Amniotic stem cell (primary cell): Measurements from ENCODE around the gene POPDC3.
"Not testable (repeated sequence)": the region's sequence is repeated elsewhere in the genome, so short reads cannot be mapped to it uniquely, and the experiment has no call there.

Experiments
- DNase-seq: peaks from one replicate; lab custom pipeline; 2025; lab: John Stamatoyannopoulos, UW

Gene POPDC3, protein sequence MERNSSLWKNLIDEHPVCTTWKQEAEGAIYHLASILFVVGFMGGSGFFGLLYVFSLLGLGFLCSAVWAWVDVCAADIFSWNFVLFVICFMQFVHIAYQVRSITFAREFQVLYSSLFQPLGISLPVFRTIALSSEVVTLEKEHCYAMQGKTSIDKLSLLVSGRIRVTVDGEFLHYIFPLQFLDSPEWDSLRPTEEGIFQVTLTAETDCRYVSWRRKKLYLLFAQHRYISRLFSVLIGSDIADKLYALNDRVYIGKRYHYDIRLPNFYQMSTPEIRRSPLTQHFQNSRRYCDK

GRCh38 chr6:105179244-105180065 is at the start of gene POPDC3:
POPDC3 (minus strand) TSS chr6:105180014; CDS start chr6:105161909, 18,105 bp downstream.
- DNase-seq: no peak

DNA sequence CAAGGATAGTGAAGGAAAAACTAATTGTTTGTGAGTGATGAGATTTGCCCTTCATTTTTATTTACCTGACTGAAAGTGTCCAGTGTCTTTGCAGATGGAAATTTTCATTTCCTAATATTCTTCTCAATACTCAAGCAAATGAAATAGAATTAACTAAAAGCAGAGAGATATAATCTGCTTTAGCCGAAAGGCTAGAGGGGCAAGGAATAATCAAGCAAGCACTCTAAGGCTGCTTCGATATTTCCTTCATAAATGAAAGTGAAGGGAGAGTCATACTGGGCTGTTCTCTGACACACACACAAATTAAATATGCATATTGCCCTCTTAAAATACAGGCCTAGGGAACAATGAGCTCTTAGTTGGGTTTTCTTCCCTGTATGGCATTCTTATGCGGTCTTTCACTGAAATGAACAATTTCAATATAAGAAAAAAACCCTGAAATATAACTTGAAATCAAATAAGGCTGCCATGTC is 47.5 kb upstream of the POPDC3 start:
- no peak for DNase-seq

DNA sequence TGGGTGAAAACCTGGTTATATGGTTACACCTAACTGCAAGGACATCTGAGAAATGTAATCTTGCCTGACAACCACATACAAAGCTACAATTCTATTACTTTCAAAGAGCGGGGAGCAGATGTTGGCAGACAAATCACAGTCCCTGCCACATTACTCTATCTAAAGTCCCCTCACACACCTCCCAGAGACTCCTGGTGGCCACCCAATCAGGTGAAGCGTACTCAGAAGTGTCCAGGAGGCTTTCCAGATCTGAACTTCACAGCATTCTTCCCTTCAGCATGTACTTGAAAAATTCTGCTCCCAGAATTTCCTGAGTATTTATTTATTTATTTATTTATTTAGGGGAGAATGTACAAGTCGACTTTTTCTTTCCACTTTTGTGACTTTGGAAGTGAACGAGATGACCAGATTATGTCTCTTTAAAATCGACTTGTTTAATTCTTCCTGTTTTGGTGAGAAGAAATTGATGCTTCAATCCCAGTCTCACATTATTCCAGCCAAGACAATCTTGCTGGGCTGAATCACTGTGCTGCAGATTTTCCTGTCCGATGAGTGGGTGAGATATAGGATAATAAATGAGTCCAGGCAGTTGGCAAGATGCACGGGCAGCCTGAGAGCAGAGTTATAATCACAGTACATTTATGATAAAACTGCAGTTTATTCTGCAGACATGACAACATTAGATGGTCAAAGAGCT is 46.9 kb upstream of the POPDC3 start:
- no peak for DNase-seq

- no peak for DNase-seq
Measured at GRCh38 chr6:105223242-105223641, 43.4 kb upstream of the POPDC3 start.

- DNase-seq: not testable (repeated sequence)
Measured at GRCh38 chr6:105221219-105221618, 41.4 kb upstream of the POPDC3 start.

- no peak for DNase-seq
Measured at GRCh38 chr6:105220186-105220585, 40.4 kb upstream of the POPDC3 start.

- DNase-seq: not testable (repeated sequence)
Measured at GRCh38 chr6:105219218-105219617, 39.4 kb upstream of the POPDC3 start.

- DNase-seq: no peak
Measured at GRCh38 chr6:105215506-105215905, 35.7 kb upstream of the POPDC3 start.

- DNase-seq: no peak
Measured at GRCh38 chr6:105214668-105215067, 34.9 kb upstream of the POPDC3 start.

- no peak for DNase-seq
Measured at GRCh38 chr6:105213272-105213671, 33.5 kb upstream of the POPDC3 start.

GRCh38 chr6:105212587-105212986 is 32.8 kb upstream of the POPDC3 start:
- no peak for DNase-seq

GRCh38 chr6:105211831-105212230 is 32.0 kb upstream of the POPDC3 start:
- DNase-seq: no peak

GRCh38 chr6:105210932-105211531 is 31.2 kb upstream of the POPDC3 start:
- no peak for DNase-seq

- DNase-seq: no peak
Measured at GRCh38 chr6:105209950-105210706, 30.3 kb upstream of the POPDC3 start.

GRCh38 chr6:105207524-105208269 is 27.9 kb upstream of the POPDC3 start:
- DNase-seq: no peak

- no peak for DNase-seq
Measured at GRCh38 chr6:105204768-105205167, 25.0 kb upstream of the POPDC3 start.

- no peak for DNase-seq
Measured at GRCh38 chr6:105204331-105204730, 24.5 kb upstream of the POPDC3 start.

GRCh38 chr6:105202486-105202885 is 22.7 kb upstream of the POPDC3 start:
- DNase-seq: no peak

- DNase-seq: no peak
Measured at GRCh38 chr6:105200133-105200730, 20.4 kb upstream of the POPDC3 start.

- DNase-seq: no peak
Measured at GRCh38 chr6:105199711-105200110, 19.9 kb upstream of the POPDC3 start.
